Neural progenitor cell (in vitro differentiated cells): ENCODE measurements around the gene ADH1B. TPM values are rescaled to one million over a fixed set of nuclear protein-coding genes. Genes with fewer than 3 reads are reported as not detected.

Source experiments
- DNase-seq: peaks from one replicate; pipeline ENCODE4 v3.0.0-alpha.2; 2016; ENCODE audit warnings: low spot score
- H2AFZ ChIP-seq: fragments of 200-600 bp; sonication (generic); replicated peaks from 2 replicates; pipeline ENCODE4 v1.6.1; 2016; ENCODE audit warnings: antibody characterized with exemption
- H3F3A ChIP-seq: fragments of 200-600 bp; sonication (generic); 2 replicates; pipeline ENCODE4 v1.6.1; 2016; ENCODE audit warnings: antibody characterized with exemption, low read depth
- H3K27ac ChIP-seq: fragments of 200-600 bp; sonication (generic); 2 replicates; pipeline ENCODE4 v1.5.1; 2016; ENCODE audit warnings: mild to moderate bottlenecking
- H3K27me3 ChIP-seq: fragments of 200-600 bp; sonication (generic); 2 replicates; pipeline ENCODE4 v1.6.1; 2016; ENCODE audit warnings: mild to moderate bottlenecking, moderate library complexity
- H3K36me3 ChIP-seq: fragments of 200-600 bp; sonication (generic); 2 replicates; pipeline ENCODE4 v1.5.1; 2016
- H3K4me1 ChIP-seq: fragments of 200-600 bp; sonication (generic); 2 replicates; pipeline ENCODE4 v1.6.1; 2016; ENCODE audit warnings: mixed run types
- H3K4me2 ChIP-seq: fragments of 200-600 bp; sonication (generic); 2 replicates; pipeline ENCODE4 v1.6.1; 2016
- H3K4me3 ChIP-seq: fragments of 200-600 bp; sonication (generic); 2 replicates; pipeline ENCODE4 v1.5.1; 2016
- H3K79me2 ChIP-seq: fragments of 200-600 bp; sonication (generic); 2 replicates; pipeline ENCODE4 v1.6.1; 2016; ENCODE audit warnings: low read depth
- H3K9ac ChIP-seq: fragments of 200-600 bp; sonication (generic); 2 replicates; pipeline ENCODE4 v1.6.1; 2016
- H3K9me3 ChIP-seq: fragments of 200-600 bp; sonication (generic); 2 replicates; pipeline ENCODE4 v1.5.1; 2016; ENCODE audit warnings: low read depth
- H4K20me1 ChIP-seq: fragments of 200-600 bp; sonication (generic); 2 replicates; pipeline ENCODE4 v1.6.1; 2016; ENCODE audit warnings: low read depth
- H3K27ac Mint-ChIP-seq: 3 replicates; pipeline ENCODE4 v1.8.0; 2021; ENCODE audit warnings: mixed read lengths
- H3K27me3 Mint-ChIP-seq: 2 replicates; pipeline ENCODE4 v1.8.0; 2022; ENCODE audit warnings: low read depth, mild to moderate bottlenecking, inconsistent platforms, moderate library complexity, mixed read lengths; ENCODE audit not compliant: insufficient read depth
- H3K36me3 Mint-ChIP-seq: 3 replicates; pipeline ENCODE4 v1.8.0; 2021; ENCODE audit warnings: mixed read lengths
- H3K4me1 Mint-ChIP-seq: 3 replicates; pipeline ENCODE4 v1.8.0; 2021; ENCODE audit warnings: mixed read lengths
- H3K4me3 Mint-ChIP-seq: 3 replicates; pipeline ENCODE4 v1.8.0; 2021; ENCODE audit warnings: mild to moderate bottlenecking, moderate library complexity, mixed read lengths
- H3K9me3 Mint-ChIP-seq: 3 replicates; pipeline ENCODE4 v1.8.0; 2020; ENCODE audit warnings: mixed read lengths
- EZH2 ChIP-seq: fragments of 200-600 bp; sonication (generic); IDR thresholded peaks from 2 replicates; pipeline ENCODE4 v1.6.1; 2017; ENCODE audit warnings: antibody characterized with exemption, mild to moderate bottlenecking, moderate library complexity
- EZH2phosphoT487 ChIP-seq: fragments of 200-600 bp; sonication (generic); IDR thresholded peaks from 2 replicates; pipeline ENCODE4 v1.6.1; 2017; ENCODE audit warnings: antibody characterized with exemption
- total RNA-seq: library from RNA; depleted of rRNA; stranded (reverse); fragments of >200 nt; gene quantifications from 2 replicates; pipeline ENCODE4 v1.2.3, GENCODE V29; 2015; ENCODE audit warnings: low replicate concordance
- TF ChIP-seq, protein P1 (sequence below): fragments of 200-600 bp; sonication (generic); IDR thresholded peaks from 2 replicates; pipeline ENCODE4 v1.5.1; 2017; ENCODE audit warnings: antibody characterized with exemption, mild to moderate bottlenecking

The ADH1B gene
- total RNA-seq, 1 donor from 2014 or later, result not detected

DNA sequence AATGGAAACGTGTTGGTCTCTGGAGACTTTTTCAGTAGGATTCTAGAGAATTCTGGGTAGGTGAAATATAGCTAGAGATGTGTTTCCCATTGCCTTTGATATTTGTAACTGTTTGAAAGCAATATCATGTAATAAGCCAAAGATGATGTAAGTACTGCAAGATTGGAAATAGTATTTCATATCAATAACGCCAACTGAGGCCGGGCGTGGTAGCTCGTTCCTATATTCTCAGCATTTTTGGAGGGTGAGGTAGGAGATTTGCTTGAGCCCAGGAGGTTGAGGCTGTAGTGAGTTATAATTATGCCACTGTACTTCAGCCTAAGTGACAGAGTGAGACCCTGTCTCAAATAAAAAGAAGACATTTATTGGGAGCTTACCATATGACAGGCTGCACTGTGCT is 39.9 kb downstream of the ADH1B start:
- no peaks in the 10 kb centered on the region for H3K36me3 ChIP-seq

DNA sequence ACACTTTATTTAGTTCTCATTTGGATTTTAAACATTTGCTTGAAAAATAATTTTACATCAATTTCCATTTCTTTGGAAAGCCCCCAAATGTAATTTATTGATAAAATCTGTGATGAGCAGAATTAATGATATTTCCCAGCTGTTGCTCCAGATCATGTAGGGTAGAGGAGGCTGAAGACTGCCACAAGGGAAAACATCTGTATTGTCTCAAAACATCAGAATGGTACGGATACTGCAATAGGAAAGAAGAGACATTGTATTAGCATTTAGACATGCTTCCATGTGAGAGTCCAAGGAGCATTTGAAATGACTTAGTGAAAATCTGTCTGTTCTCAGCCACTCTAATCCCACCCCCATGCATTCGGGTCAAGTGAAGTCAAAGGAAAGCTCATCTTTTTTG is 44.8 kb downstream of the ADH1B start:
- no peak for TF ChIP-seq EZH2phosphoT487
- TF ChIP-seq EZH2, result no peak
- TF ChIP-seq, protein P1, sequence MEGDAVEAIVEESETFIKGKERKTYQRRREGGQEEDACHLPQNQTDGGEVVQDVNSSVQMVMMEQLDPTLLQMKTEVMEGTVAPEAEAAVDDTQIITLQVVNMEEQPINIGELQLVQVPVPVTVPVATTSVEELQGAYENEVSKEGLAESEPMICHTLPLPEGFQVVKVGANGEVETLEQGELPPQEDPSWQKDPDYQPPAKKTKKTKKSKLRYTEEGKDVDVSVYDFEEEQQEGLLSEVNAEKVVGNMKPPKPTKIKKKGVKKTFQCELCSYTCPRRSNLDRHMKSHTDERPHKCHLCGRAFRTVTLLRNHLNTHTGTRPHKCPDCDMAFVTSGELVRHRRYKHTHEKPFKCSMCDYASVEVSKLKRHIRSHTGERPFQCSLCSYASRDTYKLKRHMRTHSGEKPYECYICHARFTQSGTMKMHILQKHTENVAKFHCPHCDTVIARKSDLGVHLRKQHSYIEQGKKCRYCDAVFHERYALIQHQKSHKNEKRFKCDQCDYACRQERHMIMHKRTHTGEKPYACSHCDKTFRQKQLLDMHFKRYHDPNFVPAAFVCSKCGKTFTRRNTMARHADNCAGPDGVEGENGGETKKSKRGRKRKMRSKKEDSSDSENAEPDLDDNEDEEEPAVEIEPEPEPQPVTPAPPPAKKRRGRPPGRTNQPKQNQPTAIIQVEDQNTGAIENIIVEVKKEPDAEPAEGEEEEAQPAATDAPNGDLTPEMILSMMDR, result no peak
- Histone ChIP-seq H3K4me3 (no peak overlapping the region), H3K27me3 (no peaks in the 10 kb centered on the region), H3K9ac (no peak overlapping the region), H3K4me2 (no peak overlapping the region), H2AFZ (no peak overlapping the region), H4K20me1 (no peaks in the 10 kb centered on the region), H3F3A (no peaks in the 10 kb centered on the region), H3K9me3 (no peaks in the 10 kb centered on the region), H3K4me1 (no peaks in the 10 kb centered on the region), H3K36me3 (no peaks in the 10 kb centered on the region), H3K27ac (no peak overlapping the region), H3K79me2 (no peaks in the 10 kb centered on the region)
- Mint-ChIP-seq H3K27me3 (no peaks in the 10 kb centered on the region), H3K36me3 (no peaks in the 10 kb centered on the region), H3K9me3 (no peaks in the 10 kb centered on the region), H3K27ac (no peak overlapping the region), H3K4me3 (no peak overlapping the region), H3K4me1 (peaks cover 3% of the 10 kb centered on the region)
- DNase-seq, result no peak

More for the DNA sequence above, 39.9 kb downstream of the ADH1B start:
- Histone ChIP-seq H3K4me1 (no peaks in the 10 kb centered on the region), H3F3A (no peaks in the 10 kb centered on the region), H2AFZ (no peak overlapping the region), H3K9ac (no peak overlapping the region), H3K79me2 (no peaks in the 10 kb centered on the region), H3K4me3 (no peak overlapping the region), H3K27ac (no peak overlapping the region), H3K27me3 (no peaks in the 10 kb centered on the region), H3K4me2 (no peak overlapping the region), H4K20me1 (no peaks in the 10 kb centered on the region), H3K9me3 (no peaks in the 10 kb centered on the region)
- peaks cover 2% of the 10 kb centered on the region for H3K4me1 Mint-ChIP-seq
- no peaks in the 10 kb centered on the region for H3K9me3 Mint-ChIP-seq
- no peaks in the 10 kb centered on the region for H3K36me3 Mint-ChIP-seq
- DNase-seq, result no peak
- H3K27me3 Mint-ChIP-seq, result no peaks in the 10 kb centered on the region
- no peak overlapping the region for H3K27ac Mint-ChIP-seq
- no peak overlapping the region for H3K4me3 Mint-ChIP-seq
- TF ChIP-seq, protein P1, result no peak
- TF ChIP-seq EZH2phosphoT487 (no peak), EZH2 (no peak)

DNA sequence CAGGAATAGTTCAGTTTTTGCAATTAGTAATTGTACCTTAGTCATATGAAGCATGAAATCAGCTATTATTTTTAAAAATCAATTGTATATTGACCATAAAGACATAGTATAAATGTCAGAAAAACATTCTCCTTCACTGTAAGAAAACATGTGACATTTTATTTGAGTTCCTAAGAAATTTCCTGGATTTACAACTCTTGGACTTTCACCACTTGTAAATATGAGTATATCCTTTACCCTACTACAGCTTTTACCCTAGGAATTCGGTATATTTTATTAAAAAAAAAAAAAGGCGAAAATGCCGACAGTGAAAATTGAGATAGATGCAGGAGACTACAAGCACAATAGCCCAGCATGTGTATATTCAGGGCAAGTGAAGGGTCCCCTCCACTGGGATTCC is 45.3 kb downstream of the ADH1B start:
- H3K36me3 ChIP-seq, result no peaks in the 10 kb centered on the region
- no peak overlapping the region for H3K27ac ChIP-seq
- H4K20me1 ChIP-seq, result no peaks in the 10 kb centered on the region
- H3K4me3 Mint-ChIP-seq, result no peak overlapping the region
- H3K79me2 ChIP-seq, result no peaks in the 10 kb centered on the region
- TF ChIP-seq EZH2phosphoT487, result no peak
- TF ChIP-seq, protein P1, result no peak
- no peak for TF ChIP-seq EZH2
- H3K27me3 Mint-ChIP-seq, result no peaks in the 10 kb centered on the region
- H3K36me3 Mint-ChIP-seq, result no peaks in the 10 kb centered on the region
- no peaks in the 10 kb centered on the region for H3K9me3 ChIP-seq
- no peak overlapping the region for H2AFZ ChIP-seq
- no peaks in the 10 kb centered on the region for H3K27me3 ChIP-seq
- H3K27ac Mint-ChIP-seq, result no peak overlapping the region
- H3K9ac ChIP-seq, result no peak overlapping the region
- no peak overlapping the region for H3K4me2 ChIP-seq
- H3F3A ChIP-seq, result no peaks in the 10 kb centered on the region
- no peak for DNase-seq
- peaks cover 3% of the 10 kb centered on the region for H3K4me1 Mint-ChIP-seq
- no peaks in the 10 kb centered on the region for H3K4me1 ChIP-seq
- H3K9me3 Mint-ChIP-seq, result no peaks in the 10 kb centered on the region
- H3K4me3 ChIP-seq, result no peak overlapping the region

DNA sequence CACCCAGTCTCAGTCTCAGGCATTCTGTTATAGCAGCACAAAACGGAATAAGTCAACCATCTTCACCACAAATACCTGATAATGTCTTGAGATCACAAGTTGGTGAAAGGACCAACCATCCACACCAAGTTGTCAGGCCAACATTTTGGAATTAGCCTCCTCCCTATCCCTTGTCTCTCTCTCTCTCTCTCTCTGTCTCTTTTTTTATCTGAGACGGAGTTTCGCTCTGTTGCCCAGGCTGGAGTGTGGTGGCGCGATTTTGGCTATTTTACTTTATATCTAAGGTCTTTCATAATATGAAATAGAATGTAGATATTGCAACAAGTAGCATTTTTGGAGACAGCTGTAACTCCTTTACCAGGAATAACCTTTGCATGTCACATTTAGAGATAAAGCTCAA is 46.2 kb downstream of the ADH1B start:
- Mint-ChIP-seq H3K4me3 (no peak overlapping the region), H3K36me3 (no peaks in the 10 kb centered on the region), H3K27me3 (no peaks in the 10 kb centered on the region), H3K27ac (no peak overlapping the region), H3K4me1 (peaks cover 3% of the 10 kb centered on the region), H3K9me3 (no peaks in the 10 kb centered on the region)
- H3K9ac ChIP-seq, result no peak overlapping the region
- H4K20me1 ChIP-seq, result no peaks in the 10 kb centered on the region
- TF ChIP-seq EZH2 (no peak), EZH2phosphoT487 (no peak)
- TF ChIP-seq, protein P1, result no peak
- no peak for DNase-seq
- no peak overlapping the region for H3K4me2 ChIP-seq
- H3K4me1 ChIP-seq, result no peaks in the 10 kb centered on the region
- no peaks in the 10 kb centered on the region for H3K36me3 ChIP-seq
- H3K79me2 ChIP-seq, result no peaks in the 10 kb centered on the region
- no peak overlapping the region for H3K4me3 ChIP-seq
- H3K27me3 ChIP-seq, result no peaks in the 10 kb centered on the region
- no peak overlapping the region for H3K27ac ChIP-seq
- H2AFZ ChIP-seq, result no peak overlapping the region
- H3F3A ChIP-seq, result no peaks in the 10 kb centered on the region
- no peaks in the 10 kb centered on the region for H3K9me3 ChIP-seq
